Head of caudate nucleus (tissue), 42 donors: Measurements from ENCODE around the gene YTHDF1.
"Not testable (repeated sequence)": the region's sequence is repeated elsewhere in the genome, so short reads cannot be mapped to it uniquely, and the experiment has no call there.

Experiments used
- DNase-seq, 42 donors: peaks; one replicate each; pipeline versions ENCODE4 v3.0.0 to v3.0.0-alpha.2; 2020 to 2021; ENCODE audit warnings: mixed read lengths in 7 of 42
- intact Hi-C: fragments of 100-400 bp; cut with DNase I; formaldehyde crosslinking; loops from one replicate; pipeline ENCODE4 v1.15.0; 2022

The YTHDF1 gene

GRCh38 chr20:63251350-63251749 lies 35.4 kb upstream of the YTHDF1 start:
- intact Hi-C loops, result not testable (repeated sequence)
- DNase-seq, result peak in 37 of 42 donors; percentile 16 to 68 (median 45)

DNA sequence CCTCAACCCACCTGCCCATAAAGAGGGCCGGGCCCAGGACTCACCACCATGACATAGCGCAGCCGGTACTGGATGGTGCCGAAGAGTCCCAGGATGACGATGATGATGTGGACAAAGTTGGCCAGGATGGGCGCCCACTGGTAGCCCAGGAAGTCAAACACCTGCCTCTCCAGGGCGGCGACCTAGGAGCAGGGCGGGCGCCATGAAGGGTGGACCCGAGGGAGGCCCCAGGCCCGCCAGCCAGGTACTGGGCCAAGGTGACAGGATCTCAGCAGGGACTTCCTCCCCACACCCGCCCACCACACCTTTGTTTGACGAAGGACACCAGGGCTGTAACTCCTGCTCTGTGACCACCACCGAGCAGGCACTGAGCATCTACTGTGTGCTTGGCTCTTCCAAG lies 34.0 kb upstream of the YTHDF1 start:
- intact Hi-C loops, result no loop called here
- DNase-seq, result no peak

- intact Hi-C loops, result no loop called here
- no peak for DNase-seq
These were observed 33.1 kb upstream of the YTHDF1 start for GRCh38 chr20:63248835-63249591.

DNA sequence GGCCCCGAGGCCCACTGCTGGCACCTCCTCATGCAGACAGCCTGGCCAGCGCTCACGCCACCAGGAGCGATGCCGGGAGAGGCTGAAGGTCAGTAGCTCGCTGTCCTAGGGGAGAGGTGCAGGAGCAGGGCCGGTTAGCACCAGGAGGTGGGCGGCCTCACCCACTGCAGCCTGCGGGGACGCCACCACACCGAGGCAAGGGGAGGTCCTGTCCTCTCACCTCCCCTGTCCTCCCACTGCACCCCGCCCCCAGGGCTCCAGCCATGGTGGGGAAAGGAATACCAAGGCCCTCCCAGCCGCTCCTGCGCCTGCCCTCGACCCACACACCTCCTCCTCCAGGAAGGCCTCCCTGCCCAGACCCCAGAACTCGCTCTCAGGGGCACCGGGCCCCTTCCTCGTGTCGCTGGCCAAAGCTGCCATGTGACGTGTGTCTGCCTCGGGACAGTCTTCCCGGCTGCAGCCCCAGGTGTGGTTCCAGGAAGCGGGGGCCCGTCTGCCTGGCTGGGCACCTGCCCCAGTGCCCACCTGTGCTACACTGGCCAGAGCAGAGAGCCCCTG lies 31.8 kb upstream of the YTHDF1 start:
- intact Hi-C loops, result no loop called here
- DNase-seq, result no peak

GRCh38 chr20:63246490-63247288 lies 30.8 kb upstream of the YTHDF1 start:
- DNase-seq, result peak in 1 of 42 donors; percentile 26
- intact Hi-C loops, result no loop called here

DNA sequence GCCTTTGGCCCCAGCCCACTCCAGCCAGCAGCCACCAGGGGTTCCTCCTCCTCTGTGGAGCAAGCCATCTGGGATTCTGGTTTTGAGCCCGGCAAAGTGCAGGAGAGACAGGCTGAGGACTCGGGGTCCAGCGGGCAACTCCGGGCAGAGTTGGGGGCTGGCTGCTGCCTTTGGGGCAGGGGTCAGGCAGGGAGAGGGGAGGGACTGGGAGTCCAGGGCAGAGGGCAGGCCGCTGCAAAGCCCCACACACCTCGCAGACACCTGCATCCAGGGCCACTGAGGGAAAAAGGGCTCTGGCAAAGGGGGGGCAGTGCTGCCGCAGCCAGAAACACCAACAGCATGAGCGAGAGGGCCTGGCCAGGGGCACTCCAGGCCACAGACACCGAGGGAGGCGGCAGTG lies 28.5 kb upstream of the YTHDF1 start:
- no peak for DNase-seq
- intact Hi-C loops, result no loop called here

DNA sequence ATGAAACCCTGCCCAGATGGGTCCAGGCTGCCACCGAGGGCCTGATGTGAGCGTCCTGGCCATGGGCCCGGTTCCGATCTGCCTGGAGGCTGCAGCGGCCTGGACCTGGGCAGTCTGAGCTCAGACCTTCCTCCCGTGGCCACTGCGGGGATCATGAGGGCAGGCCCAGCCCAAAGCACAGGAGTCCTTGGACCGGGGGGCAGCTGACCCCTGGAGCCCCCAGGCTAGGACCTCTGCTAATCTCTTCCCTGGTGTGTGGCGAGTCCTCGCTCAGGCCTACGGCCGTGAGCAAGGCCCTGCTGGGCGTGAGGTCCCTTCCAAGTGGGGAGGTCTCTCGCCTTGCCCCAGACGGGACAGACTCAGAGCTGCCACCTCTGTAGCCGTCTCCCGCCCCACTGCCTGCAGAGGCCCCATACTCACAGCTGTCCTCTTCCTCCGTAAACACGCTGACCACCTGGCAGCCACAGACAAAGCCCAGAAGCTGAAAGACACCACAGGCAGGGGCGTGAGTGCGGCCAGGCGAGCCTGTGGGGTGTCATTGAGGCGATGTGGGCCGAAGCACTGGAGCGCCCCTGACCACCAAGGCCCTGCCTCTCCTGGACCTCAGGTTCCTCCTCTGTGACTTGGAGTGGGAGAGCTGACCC lies 27.8 kb upstream of the YTHDF1 start:
- intact Hi-C loops, result no loop called here
- no peak for DNase-seq

- DNase-seq, result no peak
- intact Hi-C loops, result no loop called here
These were observed 26.8 kb upstream of the YTHDF1 start for GRCh38 chr20:63242736-63243135.

DNA sequence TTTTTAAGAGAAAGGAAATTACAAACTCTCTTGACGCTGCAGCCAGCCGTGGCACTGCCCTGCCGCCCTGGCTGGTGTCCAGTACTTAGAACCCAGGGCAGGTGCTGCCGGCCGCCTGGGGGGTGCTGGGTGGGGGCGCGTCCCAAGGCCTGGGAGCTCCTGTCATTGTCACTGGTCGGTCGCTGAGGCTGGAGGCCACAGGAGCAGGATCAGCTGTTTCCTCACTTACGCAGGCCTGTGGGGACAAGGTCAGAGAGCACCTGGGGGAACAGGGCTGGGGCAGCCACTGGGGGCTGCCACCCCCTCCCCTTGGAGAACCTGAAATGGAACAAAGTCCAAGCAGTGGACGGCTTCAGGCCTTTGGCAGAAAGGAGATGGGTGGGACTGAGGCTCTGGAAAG lies 25.3 kb upstream of the YTHDF1 start:
- intact Hi-C loops, result no loop called here
- DNase-seq, result no peak

DNA sequence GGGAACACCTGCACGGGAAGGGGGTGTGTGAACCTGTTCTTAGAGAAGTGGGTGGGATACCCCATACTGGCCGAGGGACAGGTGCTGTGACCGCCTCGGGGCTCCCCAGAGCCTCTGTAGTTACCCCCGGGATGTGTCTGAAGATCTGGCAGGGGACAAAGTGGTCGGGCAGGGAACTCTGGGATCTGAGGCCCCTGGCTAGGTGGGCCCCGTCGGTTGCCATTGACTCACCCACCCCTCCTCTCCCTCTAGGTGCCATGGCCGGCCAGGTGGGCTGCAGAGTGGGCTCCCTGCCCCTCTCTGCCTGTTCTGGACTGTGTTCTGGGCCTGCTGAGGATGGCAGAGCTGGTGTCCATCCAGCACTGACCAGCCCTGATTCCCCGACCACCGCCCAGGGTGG lies 24.1 kb upstream of the YTHDF1 start:
- intact Hi-C loops, result no loop called here
- DNase-seq, result no peak

DNA sequence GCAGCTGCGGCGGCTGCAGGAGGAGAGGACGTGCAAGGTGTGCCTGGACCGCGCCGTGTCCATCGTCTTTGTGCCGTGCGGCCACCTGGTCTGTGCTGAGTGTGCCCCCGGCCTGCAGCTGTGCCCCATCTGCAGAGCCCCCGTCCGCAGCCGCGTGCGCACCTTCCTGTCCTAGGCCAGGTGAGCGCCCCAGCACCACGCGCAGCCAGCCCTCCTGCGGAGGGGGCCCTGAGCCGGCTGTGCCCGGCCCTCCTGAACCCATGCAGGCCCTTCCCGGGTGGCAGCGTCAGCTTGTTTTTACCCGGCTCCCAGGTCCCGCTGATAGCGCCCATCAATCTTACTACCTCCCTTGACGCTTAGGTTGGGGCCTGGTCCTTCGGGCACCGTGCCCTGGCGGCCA lies 23.5 kb upstream of the YTHDF1 start:
- DNase-seq, result no peak
- intact Hi-C loops, result no loop called here

- DNase-seq, result peak in 14 of 42 donors; percentile 16 to 61 (median 48)
- intact Hi-C loops, result no loop called here
These were observed 22.7 kb upstream of the YTHDF1 start for GRCh38 chr20:63238514-63239125.

- intact Hi-C loops, result no loop called here
- DNase-seq, result no peak
These were observed 22.1 kb upstream of the YTHDF1 start for GRCh38 chr20:63238031-63238430.

DNA sequence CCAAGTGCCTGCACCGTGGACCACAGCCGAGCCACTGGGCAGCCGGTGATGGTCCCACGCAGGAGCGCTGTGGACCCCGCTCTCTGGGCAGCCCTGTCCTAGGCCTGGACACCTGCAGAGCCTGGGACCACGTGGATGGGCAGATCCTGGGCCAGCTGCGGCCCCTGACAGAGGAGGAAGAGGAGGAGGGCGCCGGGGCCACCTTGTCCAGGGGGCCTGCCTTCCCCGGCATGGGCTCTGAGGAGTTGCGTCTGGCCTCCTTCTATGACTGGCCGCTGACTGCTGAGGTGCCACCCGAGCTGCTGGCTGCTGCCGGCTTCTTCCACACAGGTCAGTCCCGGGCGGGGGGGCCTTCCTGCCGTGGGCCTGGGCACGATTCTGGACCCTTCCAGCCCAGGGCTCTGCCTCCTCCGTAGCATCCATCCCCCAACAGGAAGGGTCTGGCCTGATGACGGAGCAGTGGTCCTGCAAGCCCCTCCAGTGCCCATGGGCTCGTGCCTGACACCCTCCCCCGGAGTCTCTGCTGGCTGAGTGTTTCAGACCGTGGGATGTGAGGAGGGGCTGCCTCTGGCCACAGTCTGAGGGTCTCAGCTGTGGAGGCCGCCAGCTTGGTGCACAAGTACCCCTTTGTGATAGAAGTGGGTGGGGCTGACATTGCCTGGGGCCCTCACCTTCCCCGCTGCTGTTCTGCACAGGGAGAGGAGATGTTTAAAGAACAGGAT lies 20.3 kb upstream of the YTHDF1 start:
- DNase-seq, result no peak
- intact Hi-C loops, result no loop called here

GRCh38 chr20:63235399-63235983 lies 19.6 kb upstream of the YTHDF1 start, which contains the start of gene BIRC7:
Gene BIRC7 (plus strand): TSS chr20:63235905. CDS start chr20:63236097, 192 bp downstream.
- intact Hi-C loops, result no loop called here
- DNase-seq, result no peak

DNA sequence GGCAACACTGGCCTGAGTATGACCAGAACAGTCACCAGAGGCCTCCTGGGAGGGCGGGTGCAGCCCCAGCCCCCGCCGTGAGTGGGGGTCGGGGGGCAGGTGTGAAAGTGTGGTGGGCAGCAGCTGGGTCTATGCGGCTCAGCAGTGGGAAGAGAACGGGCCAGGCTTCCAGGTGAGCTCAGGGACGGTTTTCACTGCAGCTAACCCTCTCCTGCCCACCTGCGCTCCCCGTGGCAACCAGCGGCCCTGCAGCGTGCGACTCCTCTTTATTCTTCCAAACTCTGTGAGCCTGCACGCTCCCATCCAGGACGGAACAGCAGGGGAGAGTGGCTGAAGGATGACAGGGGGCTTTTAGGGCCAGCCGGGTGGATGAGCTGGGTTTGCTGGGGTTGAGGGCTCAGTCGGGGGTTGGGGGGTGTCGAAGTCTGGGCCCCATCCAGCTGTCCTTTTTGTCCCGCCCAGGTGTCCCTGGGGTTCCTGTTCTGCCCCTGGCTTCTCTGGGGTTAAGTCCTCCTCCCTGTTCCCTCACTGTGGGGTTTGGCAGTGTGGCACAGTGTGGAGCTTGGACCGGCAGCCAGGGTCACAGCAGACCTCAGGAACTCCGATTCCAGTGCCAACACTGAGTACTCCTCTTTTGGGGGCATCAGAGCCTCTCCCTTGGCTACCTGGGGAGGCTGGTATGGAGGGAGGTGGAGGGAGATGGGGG lies 18.9 kb upstream of the YTHDF1 start:
- intact Hi-C loops, result loop anchor here (5.0 kb wide), 1 partner anchor 178 kb away; no protein-coding TSS in a partner anchor

GRCh38 chr20:63233924-63234323 lies 18.0 kb upstream of the YTHDF1 start:
- intact Hi-C loops, result loop anchor here (5.0 kb wide), 1 partner anchor 177 kb away; no protein-coding TSS in a partner anchor
- DNase-seq, result no peak

More for the DNA sequence above, 18.9 kb upstream of the YTHDF1 start:
- DNase-seq, result peak in 21 of 42 donors; percentile 35 to 69 (median 48)

- DNase-seq, result no peak
- intact Hi-C loops, result loop anchor here (5.0 kb wide), 1 partner anchor 176 kb away; no protein-coding TSS in a partner anchor
These were observed 17.1 kb upstream of the YTHDF1 start for GRCh38 chr20:63233061-63233344.
